Effector CD4-positive, alpha-beta T cell (primary cell): ENCODE data around the gene ZNF277.

Source experiments
- DNase-seq: peaks from one replicate; pipeline ENCODE4 v3.0.0-alpha.2; 2020

The ZNF277 gene

DNA sequence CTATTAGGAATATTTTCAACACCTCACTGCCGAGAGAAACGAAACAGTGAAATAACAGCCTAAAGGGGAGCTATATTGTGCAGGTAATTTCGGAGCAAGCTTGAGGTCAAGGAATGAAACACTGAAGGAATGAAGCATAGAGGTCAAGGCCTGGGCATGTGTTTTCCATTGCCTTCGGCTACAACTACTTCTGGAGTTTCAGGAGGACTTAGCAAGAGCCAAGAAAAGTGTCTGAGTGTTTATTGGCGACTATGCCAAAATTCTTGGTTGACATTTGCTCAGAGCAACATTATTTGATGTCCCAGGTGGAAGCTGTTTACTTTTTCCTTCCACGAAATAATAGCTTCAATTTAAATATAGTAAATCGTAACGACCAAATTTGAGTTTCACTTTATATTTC, 154.2 kb downstream of the ZNF277 start:
- DNase-seq = no peak

DNA sequence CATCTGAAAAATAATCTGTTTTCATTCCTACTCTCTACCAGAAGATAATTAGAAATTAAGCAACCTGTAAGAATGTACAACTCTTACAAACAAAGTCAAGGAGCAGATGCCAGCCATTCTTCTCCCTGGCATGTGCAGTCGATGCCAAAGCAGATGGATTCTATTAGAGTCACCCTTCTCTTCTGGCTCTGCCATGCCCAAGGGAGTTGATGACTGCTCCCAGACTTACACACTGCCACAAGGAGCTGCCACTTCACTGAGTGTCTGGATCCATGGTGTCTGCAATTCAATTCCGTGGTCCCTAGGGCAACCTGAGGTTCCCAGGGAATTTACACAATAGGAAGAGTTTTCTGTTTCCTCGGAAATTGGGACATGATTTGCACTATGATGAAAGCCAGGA, 154.7 kb downstream of the ZNF277 start:
- no peak for DNase-seq

- DNase-seq = no peak
These were observed 155.7 kb downstream of the ZNF277 start for GRCh38 chr7:112362053-112362650.

GRCh38 chr7:112362731-112363131, 156.2 kb downstream of the ZNF277 start:
- no peak for DNase-seq

DNA sequence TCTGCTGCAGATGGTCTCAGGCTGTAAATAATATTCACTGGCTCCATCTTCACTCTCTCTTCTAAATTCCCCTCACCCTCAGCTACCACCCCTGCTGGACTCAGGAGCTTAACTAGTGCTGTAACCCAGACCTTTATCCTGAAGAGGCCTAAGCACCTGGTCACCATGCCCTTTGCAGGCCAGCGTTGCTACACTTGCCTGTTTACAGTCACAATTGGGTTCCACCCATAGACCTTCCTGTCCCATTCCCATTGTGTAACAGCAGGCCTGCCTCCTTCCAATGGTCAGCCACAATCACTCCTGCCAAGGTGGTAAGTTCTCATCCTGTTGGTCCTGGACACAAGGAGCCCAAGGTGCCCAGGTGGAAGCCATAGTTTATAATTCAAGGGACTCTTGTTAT, 157.9 kb downstream of the ZNF277 start:
- no peak for DNase-seq

GRCh38 chr7:112365551-112365950, 159.1 kb downstream of the ZNF277 start:
- DNase-seq = no peak

DNA sequence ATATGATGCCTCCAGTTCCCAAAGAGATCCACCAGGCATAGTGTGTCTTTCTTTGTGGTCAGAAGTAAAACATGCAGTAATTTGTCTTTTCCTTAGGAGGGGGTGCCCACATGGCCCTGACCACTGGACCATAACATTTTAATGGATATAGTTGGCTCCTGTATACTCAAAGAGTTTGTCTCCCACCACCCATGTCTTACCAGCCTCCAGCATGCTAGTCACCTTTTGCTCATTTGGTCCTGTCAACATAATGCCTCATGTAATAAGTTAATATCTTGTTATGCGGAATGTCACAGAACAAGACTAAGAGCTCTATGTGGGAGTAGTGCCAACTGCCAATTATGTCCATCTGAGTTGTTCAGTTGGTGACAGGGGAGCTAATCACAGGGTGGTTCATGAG, 160.4 kb downstream of the ZNF277 start:
- DNase-seq = no peak

DNA sequence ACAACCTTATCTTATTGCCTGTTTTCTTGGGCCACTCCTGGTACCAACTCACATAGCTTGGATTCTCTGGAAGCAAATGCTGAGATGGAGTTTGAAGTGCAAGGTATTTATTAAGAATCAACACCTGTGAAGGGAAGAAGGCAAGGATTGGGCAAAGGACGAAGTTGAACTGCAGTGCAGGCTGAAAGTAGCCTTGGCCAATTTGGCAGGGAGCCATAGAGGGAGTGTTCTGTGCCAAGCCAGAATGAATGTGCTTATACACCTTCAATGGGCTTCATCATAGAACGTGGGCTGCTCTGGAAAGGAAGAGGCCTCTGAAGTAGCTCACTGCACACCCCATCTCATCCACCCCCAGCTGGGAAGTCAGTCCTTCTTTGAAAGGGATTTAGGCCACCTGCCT, 163.9 kb downstream of the ZNF277 start:
- DNase-seq = no peak

DNA sequence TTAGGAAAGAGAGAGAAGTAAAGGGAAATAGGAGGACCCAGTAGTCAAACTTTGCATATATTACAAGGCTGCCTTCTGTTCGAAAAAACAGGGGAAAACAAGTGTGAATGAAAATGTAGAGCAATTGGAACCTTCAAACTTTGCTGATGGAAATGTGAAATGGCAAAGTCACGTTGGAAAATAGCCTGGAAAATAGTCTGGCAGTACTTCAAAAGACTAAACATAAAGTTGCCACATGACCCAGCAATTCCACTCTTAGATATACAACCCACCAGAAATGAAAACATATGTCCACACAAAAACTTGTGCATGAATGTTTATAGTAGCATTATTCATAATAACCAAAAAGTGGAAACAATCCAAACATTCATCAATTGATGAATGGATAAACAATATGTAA, 165.2 kb downstream of the ZNF277 start:
- DNase-seq = no peak

DNA sequence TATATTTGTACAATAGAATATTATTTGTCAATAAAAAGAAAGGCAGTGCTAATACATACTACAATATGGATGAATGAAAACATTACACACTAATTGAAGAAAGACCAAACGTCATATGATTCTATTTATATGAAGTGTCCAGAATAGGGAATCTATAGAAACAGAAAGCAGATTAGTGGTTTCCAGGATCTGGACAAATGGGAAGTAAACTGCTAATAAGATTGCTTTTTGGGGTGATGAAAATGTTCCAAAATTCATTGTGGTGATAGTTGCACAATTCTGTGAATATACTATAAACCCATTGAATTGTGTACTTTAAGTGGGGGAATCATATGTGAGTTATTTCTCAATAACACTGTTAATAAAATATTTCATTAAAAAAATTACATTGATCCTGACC, 165.6 kb downstream of the ZNF277 start:
- no peak for DNase-seq

DNA sequence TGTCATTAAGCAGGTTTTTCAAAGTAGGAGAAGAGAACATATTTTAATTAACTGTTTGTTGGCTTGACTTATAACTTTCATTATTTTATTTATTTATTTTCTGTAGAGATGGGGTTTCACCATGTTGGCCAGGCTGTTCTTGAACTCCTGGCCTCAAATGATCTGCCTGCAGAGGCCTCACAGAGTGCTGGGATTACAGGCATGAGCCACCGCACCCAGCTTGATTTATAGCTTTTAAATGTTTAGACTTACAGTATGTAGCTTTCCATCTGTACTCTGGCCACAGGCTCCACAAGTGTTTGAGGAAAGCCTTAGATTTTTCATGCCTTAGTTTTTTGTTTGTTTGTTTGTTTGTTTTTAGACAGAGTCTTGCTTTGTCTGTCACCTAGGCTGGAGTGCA, 171.1 kb downstream of the ZNF277 start:
- no peak for DNase-seq

DNA sequence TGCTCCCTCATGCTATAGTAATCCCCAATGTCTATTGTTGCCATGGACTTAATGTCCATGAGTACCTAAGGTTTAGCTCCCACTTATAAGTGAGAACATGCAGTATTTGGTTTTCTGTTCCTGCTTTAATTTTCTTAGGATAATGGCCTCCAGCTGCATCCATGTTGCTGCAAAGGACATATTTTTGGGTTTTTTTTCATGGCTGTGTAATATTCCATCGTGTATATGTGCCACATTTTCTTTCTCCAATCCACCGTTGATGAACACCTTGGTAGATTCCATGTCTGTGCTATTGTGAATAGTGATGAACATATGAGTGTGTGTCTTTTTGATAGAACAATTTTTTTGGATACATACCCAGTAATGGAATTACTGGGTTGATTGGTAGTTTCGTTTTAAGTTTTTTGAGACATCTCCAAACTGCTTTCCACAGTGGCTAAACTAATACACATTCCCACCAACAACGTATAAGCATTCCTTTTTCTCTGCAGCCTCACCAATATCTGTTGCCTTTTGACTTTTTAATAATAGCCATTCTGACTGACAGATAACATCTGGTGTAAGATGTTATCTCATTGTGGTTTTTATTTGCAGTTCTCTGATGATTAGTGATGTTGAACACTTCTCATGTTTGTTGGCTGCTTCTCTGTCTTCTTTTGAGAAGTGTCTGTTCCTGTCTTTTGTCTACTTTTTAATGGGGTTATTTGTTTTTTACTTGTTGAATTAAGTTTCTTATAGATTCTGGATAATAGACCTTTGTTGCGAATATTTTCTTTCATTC, 175.0 kb downstream of the ZNF277 start:
- DNase-seq = no peak

DNA sequence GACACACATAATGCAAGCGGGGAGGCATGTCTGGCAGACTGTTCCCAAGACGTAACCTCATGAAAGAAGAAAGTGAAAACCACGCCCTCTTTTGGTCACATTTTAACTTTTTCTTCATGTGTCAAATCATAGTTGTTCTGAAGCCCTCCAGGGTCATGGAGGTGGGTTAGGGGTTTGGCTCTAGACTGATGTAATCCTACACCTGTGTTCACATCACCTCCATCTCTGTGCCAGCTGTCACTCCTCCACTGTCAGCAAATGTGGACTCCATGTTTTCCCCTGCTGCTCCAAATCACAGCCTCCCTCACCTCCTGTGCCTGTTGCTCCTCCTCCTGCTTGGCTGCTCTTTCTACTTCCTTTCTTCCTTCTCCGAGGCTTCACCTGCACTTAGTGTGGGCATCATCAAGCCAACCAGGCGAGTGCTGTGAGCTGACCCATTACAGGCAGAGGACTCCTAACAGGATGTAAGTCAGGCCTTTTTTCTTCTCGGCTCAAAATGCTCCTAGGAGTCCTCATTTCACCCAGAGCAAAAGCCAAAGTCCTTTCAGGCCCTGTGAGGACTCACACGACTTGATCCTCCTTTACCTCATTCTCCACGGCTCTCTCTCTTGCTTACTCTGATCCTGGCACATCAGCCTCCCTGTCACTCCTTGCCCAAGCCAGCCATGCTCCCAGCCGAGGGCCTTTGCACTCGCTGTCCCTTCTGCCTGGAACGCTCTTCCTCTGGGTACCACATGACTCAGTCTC, 177.3 kb downstream of the ZNF277 start:
- no peak for DNase-seq

- DNase-seq = no peak
These were observed 179.0 kb downstream of the ZNF277 start for GRCh38 chr7:112385516-112385915.

DNA sequence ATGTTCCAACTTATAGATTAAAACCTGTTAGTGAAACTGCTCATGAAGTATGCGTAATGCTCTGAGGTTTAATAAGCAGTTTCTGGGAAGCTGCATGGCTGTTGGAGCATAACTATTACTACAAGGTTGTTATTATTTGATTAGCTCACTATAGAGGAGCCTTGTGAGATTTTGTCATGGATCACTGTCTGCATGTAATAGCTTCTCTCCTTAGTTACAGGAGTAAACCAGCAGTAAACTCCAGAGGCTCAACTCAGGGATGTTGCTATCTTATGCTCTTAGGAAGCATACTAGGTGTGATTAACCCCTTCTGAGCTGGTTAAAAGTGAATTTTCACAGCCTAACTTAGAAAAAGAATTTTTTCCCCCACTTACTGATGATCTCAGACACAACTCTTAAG, 180.1 kb downstream of the ZNF277 start:
- DNase-seq = no peak

DNA sequence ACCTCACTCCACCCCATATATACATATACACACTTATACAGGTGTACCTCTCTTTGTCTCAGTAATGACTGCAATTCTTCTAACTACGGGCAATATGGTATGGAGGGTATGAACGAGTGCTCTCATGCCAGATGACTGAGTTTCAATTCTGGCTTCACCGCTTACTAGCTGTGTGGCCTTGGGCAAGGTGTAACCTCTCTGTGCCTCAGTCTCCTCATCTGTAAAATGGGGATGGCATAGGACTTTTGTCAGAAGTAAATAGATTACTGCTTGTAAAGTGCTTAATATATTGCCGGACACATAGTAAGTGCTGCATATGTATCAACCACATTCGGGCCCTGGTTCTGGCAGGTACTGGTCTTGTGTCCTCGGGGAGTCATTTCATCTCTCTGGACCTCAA, 183.7 kb downstream of the ZNF277 start:
- DNase-seq = no peak

DNA sequence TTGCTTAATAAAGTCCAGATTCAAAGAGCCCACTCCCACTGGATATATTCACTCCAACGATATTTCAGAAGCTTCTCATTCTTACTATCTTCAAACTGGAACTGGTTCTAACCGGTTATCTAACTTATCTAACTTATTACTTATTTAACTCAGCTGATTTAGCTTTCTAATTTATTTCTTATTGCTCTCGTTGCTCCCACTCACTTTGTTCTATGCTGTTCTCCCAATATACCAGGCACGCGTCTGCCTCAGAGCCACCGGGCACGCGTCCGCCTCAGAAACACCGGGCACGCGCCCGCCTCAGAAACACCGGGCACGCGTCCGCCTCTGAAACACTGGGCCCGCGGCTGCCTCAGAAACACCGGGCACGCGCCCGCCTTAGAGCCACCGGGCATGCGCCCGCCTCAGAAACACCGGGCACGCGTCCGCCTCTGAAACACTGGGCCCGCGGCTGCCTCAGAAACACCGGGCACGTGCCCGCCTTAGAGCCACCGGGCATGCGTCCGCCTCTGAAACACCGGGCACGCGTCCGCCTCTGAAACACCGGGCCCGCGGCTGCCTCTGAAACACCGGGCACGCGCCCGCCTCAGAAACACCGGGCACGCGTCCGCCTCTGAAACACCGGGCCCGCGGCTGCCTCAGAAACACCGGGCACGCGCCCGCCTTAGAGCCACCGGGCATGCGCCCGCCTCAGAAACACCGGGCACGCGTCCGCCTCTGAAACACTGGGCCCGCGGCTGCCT, 184.8 kb downstream of the ZNF277 start:
- DNase-seq = peak; percentile 26

DNA sequence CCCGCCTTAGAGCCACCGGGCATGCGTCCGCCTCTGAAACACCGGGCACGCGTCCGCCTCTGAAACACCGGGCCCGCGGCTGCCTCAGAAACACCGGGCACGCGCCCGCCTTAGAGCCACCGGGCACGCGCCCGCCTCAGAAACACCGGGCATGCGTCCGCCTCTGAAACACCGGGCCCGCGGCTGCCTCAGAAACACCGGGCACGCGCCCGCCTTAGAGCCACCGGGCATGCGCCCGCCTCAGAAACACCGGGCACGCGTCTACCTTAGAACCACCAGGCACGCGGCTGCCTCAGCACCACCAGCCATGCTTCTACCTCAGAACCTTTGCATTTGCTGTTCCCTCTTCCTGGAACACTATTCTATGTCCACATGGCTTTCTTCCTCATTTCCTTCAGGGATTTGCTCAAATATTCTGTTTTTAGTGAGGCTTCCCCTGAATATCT, 185.4 kb downstream of the ZNF277 start:
- peak; percentile 55 for DNase-seq
